K562 (cell line): Measurements from ENCODE around the gene PADI4. TPM values are rescaled to one million over a fixed set of nuclear protein-coding genes. Genes with fewer than 3 reads are reported as not detected.

ENCODE experiments used
- ATAC-seq: fragments of 200-7000 bp; cut with Tn5 transposase; 3 replicates; pipeline ENCODE4 v1.9.1; 2020; ENCODE audit warnings: moderate library complexity
- BruUV-seq: library from RNA; stranded (reverse); fragments of 400-500 nt; replicated peaks from 2 replicates; lab custom pipeline; 2021; lab: Mats Ljungman, UMichigan
- CTCF ChIA-PET: fragments of 300-600 bp; formaldehyde crosslinking; extraction: SDS; loops from one replicate; lab custom pipeline; 2021; ENCODE audit warnings: low intra/inter-chr PET ratio; lab: Yijun Ruan, JAX
- POLR2A ChIA-PET: fragments of 300-600, 350-650 bp; sonication (Branson Sonifier 250); formaldehyde crosslinking; extraction: SDS; loops from one replicate; lab custom pipeline; 2021; ENCODE audit warnings: antibody characterized with exemption, inconsistent platforms; lab: Yijun Ruan, JAX
- DNase-seq, 4 experiments: peaks; one replicate each; pipeline versions ENCODE4 v3.0.0 to v3.0.0-alpha.2; 2011 to 2018; ENCODE audit warnings: low spot score in 3 of 4, mixed read lengths in 3 of 4; ENCODE audit errors: extremely low read depth in 1 of 4
- FAIRE-seq: peaks from 2 replicates; lab custom pipeline; 2011; peaks lifted over from hg19 to GRCh38; lab: Jason Lieb, UNC
- H2AFZ ChIP-seq: 2 replicates; pipeline ENCODE4 v1.6.0; 2011; ENCODE audit warnings: low read depth, low read length, control low read depth, inconsistent platforms
- H3K27ac ChIP-seq: fragments of 200-600 bp; 3 replicates; pipeline ENCODE4 v1.8.0; 2011; ENCODE audit warnings: low read depth, mild to moderate bottlenecking, control low read depth, inconsistent platforms, low read length, moderate library complexity, mixed read lengths; ENCODE audit errors: extremely low read depth
- H3K27me3 ChIP-seq, 2 experiments: fragments of 300-600 bp in 1 of 2; 2 replicates in 1 of 2; 3 replicates in 1 of 2; pipeline versions ENCODE4 v1.6.0 to v1.8.0; 2011; ENCODE audit warnings: inconsistent platforms in 2 of 2, low read length in 2 of 2, mild to moderate bottlenecking in 1 of 2, mixed read lengths in 1 of 2, moderate library complexity in 1 of 2; ENCODE audit not compliant: control insufficient read depth in 2 of 2, insufficient read depth in 2 of 2
- H3K36me3 ChIP-seq: fragments of 300-600 bp; 3 replicates; pipeline ENCODE4 v1.8.0; 2011; ENCODE audit warnings: mild to moderate bottlenecking, low read length, inconsistent platforms; ENCODE audit not compliant: control insufficient read depth, insufficient read depth
- H3K4me1 ChIP-seq, 2 experiments: fragments of 200-600 bp in 1 of 2; replicated peaks in 1 of 2; 2 replicates in 1 of 2; 3 replicates in 1 of 2; pipeline versions ENCODE4 v1.5.1 to v1.8.0; 2011; ENCODE audit warnings: inconsistent platforms in 2 of 2, low read length in 2 of 2, mild to moderate bottlenecking in 1 of 2, mixed read lengths in 1 of 2, moderate library complexity in 1 of 2; ENCODE audit not compliant: control insufficient read depth in 2 of 2, insufficient read depth in 2 of 2
- H3K4me2 ChIP-seq: 2 replicates; pipeline ENCODE4 v1.6.1; 2011; ENCODE audit warnings: low read length, control low read depth, inconsistent platforms, mixed read lengths; ENCODE audit not compliant: insufficient read depth
- H3K4me3 ChIP-seq: fragments of 200-600 bp; sonication (generic), shearing (Covaris generic); 2 replicates; pipeline ENCODE4 v1.5.1; 2016; ENCODE audit warnings: control low read depth, inconsistent platforms
- H3K79me2 ChIP-seq: fragments of 200-600 bp; 3 replicates; pipeline ENCODE4 v1.8.0; 2011; ENCODE audit warnings: low read length, inconsistent platforms; ENCODE audit not compliant: control insufficient read depth, insufficient read depth
- H3K9ac ChIP-seq, 2 experiments: 2 replicates each; pipeline versions ENCODE4 v1.6.0 to v1.6.1; 2011; ENCODE audit warnings: low read depth in 2 of 2, low read length in 2 of 2, control low read depth in 1 of 2, inconsistent platforms in 1 of 2, mild to moderate bottlenecking in 1 of 2, mixed read lengths in 1 of 2; ENCODE audit not compliant: insufficient read depth in 1 of 2
- H3K9me1 ChIP-seq: one replicate; pipeline ENCODE4 v1.6.0; 2011; ENCODE audit warnings: inconsistent platforms, mild to moderate bottlenecking, low read length, moderate library complexity; ENCODE audit not compliant: control insufficient read depth, insufficient read depth
- H3K9me3 ChIP-seq: replicated peaks from 2 replicates; pipeline ENCODE4 v1.5.1; 2011; ENCODE audit warnings: low read depth, low read length, inconsistent platforms; ENCODE audit not compliant: control insufficient read depth, insufficient read depth
- H4K20me1 ChIP-seq: replicated peaks from 2 replicates; pipeline ENCODE4 v1.6.1; 2011; ENCODE audit warnings: low read length, inconsistent platforms, mixed read lengths; ENCODE audit not compliant: control insufficient read depth, insufficient read depth
- CTCF ChIP-seq, 3 experiments: IDR thresholded peaks in 2 of 3; conservative IDR thresholded peaks in 1 of 3; 2 replicates each; pipeline ENCODE4 v1.5.1; 2011 to 2012; ENCODE audit warnings: low read length in 3 of 3, mild to moderate bottlenecking in 3 of 3, control low read depth in 2 of 3, improper control_type of control experiment in 1 of 3, inconsistent platforms in 1 of 3, low read depth in 1 of 3, mixed read lengths in 1 of 3, moderate library complexity in 1 of 3; ENCODE audit not compliant: insufficient read depth in 2 of 3
- RAD21 ChIP-seq, 2 experiments: fragments of 250-450 bp in 1 of 2; fragments of 450-650 bp in 1 of 2; sonication (Bioruptor Pico) in 1 of 2; formaldehyde crosslinking in 1 of 2; IDR thresholded peaks in 1 of 2; conservative IDR thresholded peaks in 1 of 2; 2 replicates each; pipeline versions ENCODE4 v1.4.0 to v1.8.0; 2020 to 2022; ENCODE audit warnings: mild to moderate bottlenecking in 2 of 2, moderate library complexity in 1 of 2
- SPI1 ChIP-seq: IDR thresholded peaks from 2 replicates; pipeline ENCODE4 v1.6.1; 2011; ENCODE audit warnings: low read depth, low read length, control low read depth, borderline replicate concordance
- TARDBP ChIP-seq: fragments of 450-650 bp; IDR thresholded peaks from 2 replicates; pipeline ENCODE4 v1.6.1; 2016
- WGBS: fragments of 100-300 bp; shearing (Covaris generic); methylation state at CpG from one replicate; pipeline ENCODE4 v1.1.6; 2016; ENCODE audit warnings: low coverage, mixed read lengths; ENCODE audit not compliant: insufficient coverage; ENCODE audit errors: missing lambda C conversion rate; 5-methylcytosine and 5-hydroxymethylcytosine counted together
- in situ Hi-C: fragments of 300-500 bp; cut with MboI; formaldehyde crosslinking; loops from 4 replicates; pipeline ENCODE4 v1.15.0; 2018; ENCODE audit warnings: inconsistent platforms, mixed read lengths
- intact Hi-C: fragments of 100-400 bp; cut with micrococcal nuclease; formaldehyde crosslinking; loops from 2 replicates; pipeline ENCODE4 v1.14.2; 2022
- polyA plus RNA-seq, 8 experiments: library from polyadenylated mRNA; depleted of rRNA in 4 of 8; stranded (reverse) in 5 of 8; unstranded in 3 of 8; fragments of >200 nt; fragmentation: Nextera tagmentation in 2 of 8; fragmentation: Illumina TruSeq in 1 of 8; extraction: Ambion mirVana in 2 of 8; extraction: Trizol in 1 of 8; gene quantifications; 2 replicates each; pipeline versions ENCODE4 v1.2.1 to v1.2.3, GENCODE V29; 2011 to 2014; ENCODE audit warnings: inconsistent platforms in 1 of 8, missing spikeins in 1 of 8
- total RNA-seq, 7 experiments: library from RNA; depleted of rRNA in 6 of 7; stranded (reverse); fragments of >200 nt in 6 of 7; fragmentation: Illumina TruSeq in 2 of 7; extraction: Trizol in 2 of 7; gene quantifications; 2 replicates each; pipeline versions ENCODE4 v1.2.1 to v1.2.3, GENCODE V29; 2011 to 2021; ENCODE audit warnings: low replicate concordance in 1 of 7

Gene PADI4
- total and polyA plus RNA-seq, 9 of the 15 experiments (the other 6 are each of a cell fraction or from before 2014, with no cell fraction given): 0.22 to 0.33 TPM; not detected in 7

GRCh38 chr1:17276568-17276967 lies 31.4 kb upstream of the PADI4 start:
- H3K4me2 ChIP-seq: no peak overlapping the region
- no peaks in the 10 kb centered on the region for H3K36me3 ChIP-seq
- H3K27ac ChIP-seq: no peak overlapping the region
- H3K79me2 ChIP-seq: no peaks in the 10 kb centered on the region
- ChIA-PET POLR2A (interaction anchor here (0.5 to 0.6 kb wide), 2 partner anchors 10 to 34 kb away, joined by 3 read pairs; no protein-coding TSS in a partner anchor), CTCF (no interaction called here)
- H3K27me3 ChIP-seq: peaks cover 0 to 49% of the 10 kb centered on the region in 2 experiments
- 1% methylated on average over 11 of the region's 11 CpGs for WGBS
- no peak overlapping the region for H3K4me3 ChIP-seq
- H3K9me1 ChIP-seq: peaks cover 5% of the 10 kb centered on the region
- H3K9ac ChIP-seq: peak overlapping the region in 1 of 2 experiments; percentile 2; a peak in 1 of 4 replicates
- in situ Hi-C loops: no loop called here
- DNase-seq (no peak), ATAC-seq (no peak), FAIRE-seq (no peak)
- H3K4me1 ChIP-seq: 0 out of 5 replicates have a peak, but pooled peaks cover 0 to 2% of the 10 kb centered on the region in 2 experiments
- peak; percentile 9 to 28 (median 14); a peak in 3 of 6 replicates for TF ChIP-seq CTCF (IDR thresholded peaks at IDR 0.05 in 2 of 3, conservative IDR thresholded peaks at IDR 0.05 in 1 of 3; ENCODE audit: insufficient read depth in 2 of 3, low read depth in 1 of 3, low read length in 3 of 3)
- no peak for TF ChIP-seq TARDBP
- peak; percentile 45; the same call in 1 of the 2 replicates for TF ChIP-seq SPI1
- peak in 1 of 2 experiments; percentile 31; a peak in 2 of 4 replicates for TF ChIP-seq RAD21 (CRISPR knock-in tag; conservative IDR thresholded peaks at IDR 0.05 in 1 of 2, IDR thresholded peaks at IDR 0.05 in 1 of 2)
- intact Hi-C loops: no loop called here
- H4K20me1 ChIP-seq: peaks cover 22% of the 10 kb centered on the region
- H2AFZ ChIP-seq: no peak overlapping the region
- H3K9me3 ChIP-seq: no peaks in the 10 kb centered on the region
- no TSS peak for BruUV-seq
